Stimulated activated CD8-positive, alpha-beta memory T cell treated with anti-CD3 and anti-CD28 coated beads, Interleukin-4, amount 100 ng/mL, for 1 hour (primary cell): ENCODE data around the gene POTEM.
"Not testable (repeated sequence)": the region's sequence is repeated elsewhere in the genome, so short reads cannot be mapped to it uniquely, and the experiment has no call there.

Experiments used
- DNase-seq, 2 donors: peaks; one replicate each; pipeline ENCODE4 v3.0.0-alpha.2; 2020; ENCODE audit warnings: low read depth in 2 of 2, low spot score in 1 of 2

The POTEM gene

DNA sequence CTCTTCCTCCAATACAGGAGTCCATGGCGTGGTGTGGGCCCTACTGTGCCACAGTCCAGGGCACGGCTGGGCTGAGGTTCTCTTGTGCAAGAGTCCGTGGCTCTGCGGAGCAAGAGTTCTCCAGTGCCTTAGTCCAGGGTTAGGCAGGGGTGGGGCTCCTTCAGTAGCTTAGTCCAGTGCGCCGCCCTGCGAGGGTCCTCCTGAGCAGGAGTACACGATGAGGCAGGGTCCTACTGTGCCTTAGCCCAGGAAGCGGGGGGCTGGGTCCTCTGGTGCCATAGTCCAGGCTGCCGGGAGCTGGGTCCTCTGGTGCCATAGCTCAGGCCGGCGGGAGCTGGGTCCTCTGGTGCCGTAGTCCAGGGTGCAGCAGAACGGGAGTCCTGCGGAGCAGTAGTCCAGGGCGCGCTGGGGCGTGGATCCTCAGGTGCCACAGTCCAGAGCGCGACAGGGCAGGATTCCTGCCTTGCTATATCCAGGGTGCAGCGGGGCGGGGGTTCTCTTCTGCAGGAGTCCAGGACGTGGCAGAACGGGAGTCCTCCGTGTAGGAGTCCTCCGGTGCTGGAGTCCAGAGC lies 69.7 kb downstream of the POTEM start:
- DNase-seq: not testable (repeated sequence)

DNA sequence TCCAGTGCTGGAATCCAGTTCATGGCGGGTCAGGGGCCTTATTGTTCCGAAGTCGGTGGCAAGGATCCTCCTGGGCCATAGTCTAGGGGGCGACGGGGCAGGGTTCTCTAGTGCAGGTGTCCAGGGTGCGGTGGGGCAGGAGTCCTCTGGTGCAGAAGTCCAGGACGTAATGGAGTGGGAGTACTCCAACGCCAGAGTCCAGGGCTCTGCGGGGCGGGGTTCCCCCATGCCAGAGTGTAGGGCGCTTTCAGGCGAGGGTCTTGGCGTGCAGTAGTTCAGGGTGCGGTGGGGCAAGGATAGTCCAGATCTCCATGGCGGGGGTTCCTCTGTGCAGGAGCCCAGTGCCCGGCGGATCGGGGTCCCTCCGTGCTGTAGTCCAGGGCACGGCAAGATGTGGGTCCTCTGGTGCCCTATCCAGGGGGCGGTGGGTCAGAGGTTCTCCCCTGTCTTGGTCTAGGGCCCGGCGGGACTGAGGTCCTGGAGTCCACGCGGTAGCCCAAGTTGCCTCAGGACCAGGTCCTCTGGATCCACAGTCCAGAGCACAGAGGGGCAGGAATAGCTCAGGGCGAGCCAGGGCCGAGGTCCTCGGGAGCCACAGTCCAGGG lies 70.9 kb downstream of the POTEM start:
- not testable (repeated sequence) for DNase-seq

GRCh38 chr14:19038785-19039184 lies 71.6 kb downstream of the POTEM start:
- DNase-seq: not testable (repeated sequence)

DNA sequence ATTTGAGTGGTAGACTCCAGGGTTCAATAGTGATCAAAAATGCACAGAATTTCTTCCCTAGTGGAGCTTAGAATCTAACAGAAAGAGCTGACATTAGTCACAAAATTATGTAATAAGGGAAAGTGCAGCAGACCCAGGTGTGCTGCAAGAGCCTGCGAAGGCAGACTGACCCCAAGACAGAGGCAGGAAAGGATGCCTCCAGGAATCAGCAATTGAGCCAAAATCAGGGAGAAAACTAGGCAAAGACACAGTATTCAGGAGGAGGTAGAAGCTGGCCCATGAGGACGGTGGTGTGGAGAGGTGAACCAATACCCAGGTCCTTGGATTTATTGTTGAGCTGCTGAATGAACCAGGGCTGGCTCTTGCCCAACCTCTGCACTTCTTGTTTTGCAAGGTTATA lies 76.2 kb downstream of the POTEM start:
- DNase-seq: not testable (repeated sequence)
